ENCODE measurements around the gene C2orf92. TPM values are rescaled to one million over a fixed set of nuclear protein-coding genes. Genes with fewer than 3 reads are reported as not detected.

C2orf92 gene
- total RNA-seq, 1 donor from 2014 or later, result 21.8 TPM

- Mint-ChIP-seq H3K4me3 (ENCODE audit: low read depth) (no peak overlapping the region), H3K27me3 (ENCODE audit: low read depth) (no peaks in the 10 kb centered on the region), H3K27ac (peak overlapping the region; percentile 55), H3K36me3 (ENCODE audit: low read depth) (peaks cover 67% of the 10 kb centered on the region), H3K9me3 (no peaks in the 10 kb centered on the region), H3K4me1 (ENCODE audit: low read depth) (peaks cover 18% of the 10 kb centered on the region)
- DNase-seq (ENCODE audit: low spot score), result no peak
- intact Hi-C loops (cut with micrococcal nuclease), result no loop called here
These were observed 15.2 kb upstream of the C2orf92 start for GRCh38 chr2:97654309-97654708.

DNA sequence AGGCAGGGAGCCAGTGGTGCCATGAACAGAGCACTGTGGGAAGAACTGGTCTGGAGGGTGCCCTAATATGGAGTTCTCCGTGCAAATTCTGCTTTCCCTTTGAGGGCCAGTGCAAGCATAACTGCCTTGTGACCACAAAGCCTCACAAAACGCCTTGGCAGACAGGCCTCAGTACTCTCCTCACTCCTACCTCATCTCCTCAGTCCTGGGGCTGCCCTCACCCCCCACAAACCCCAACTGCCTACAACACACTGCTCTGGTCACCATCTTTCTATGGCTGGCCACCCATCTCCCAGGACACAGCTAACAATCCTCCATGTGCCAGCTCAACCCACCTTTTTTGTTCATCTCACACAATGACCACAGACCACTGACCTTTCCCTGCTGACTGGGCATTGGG lies 14.7 kb upstream of the C2orf92 start:
- no peaks in the 10 kb centered on the region for H3K9me3 Mint-ChIP-seq
- peaks cover 18% of the 10 kb centered on the region for H3K4me1 Mint-ChIP-seq (ENCODE audit: low read depth)

GRCh38 chr2:97656129-97656755 lies 13.3 kb upstream of the C2orf92 start:
- Mint-ChIP-seq H3K4me3 (ENCODE audit: low read depth) (no peak overlapping the region), H3K36me3 (ENCODE audit: low read depth) (peaks cover 68% of the 10 kb centered on the region), H3K27me3 (ENCODE audit: low read depth) (no peaks in the 10 kb centered on the region), H3K4me1 (ENCODE audit: low read depth) (peaks cover 24% of the 10 kb centered on the region), H3K27ac (no peak overlapping the region), H3K9me3 (no peaks in the 10 kb centered on the region)
- intact Hi-C loops (cut with micrococcal nuclease), result no loop called here
- no peak for DNase-seq (ENCODE audit: low spot score)

More for the DNA sequence above, 14.7 kb upstream of the C2orf92 start:
- no peak for DNase-seq (ENCODE audit: low spot score)
- Mint-ChIP-seq H3K27me3 (ENCODE audit: low read depth) (no peaks in the 10 kb centered on the region), H3K27ac (peak overlapping the region; percentile 55), H3K36me3 (ENCODE audit: low read depth) (peaks cover 65% of the 10 kb centered on the region), H3K4me3 (ENCODE audit: low read depth) (no peak overlapping the region)
- intact Hi-C loops (cut with micrococcal nuclease), result no loop called here

GRCh38 chr2:97656905-97657587 lies 12.5 kb upstream of the C2orf92 start:
- H3K9me3 Mint-ChIP-seq, result no peaks in the 10 kb centered on the region
- no peak overlapping the region for H3K4me3 Mint-ChIP-seq (ENCODE audit: low read depth)
- H3K27ac Mint-ChIP-seq, result no peak overlapping the region
- H3K36me3 Mint-ChIP-seq (ENCODE audit: low read depth), result peaks cover 76% of the 10 kb centered on the region
- intact Hi-C loops (cut with micrococcal nuclease), result no loop called here
- H3K4me1 Mint-ChIP-seq (ENCODE audit: low read depth), result peaks cover 32% of the 10 kb centered on the region
- no peaks in the 10 kb centered on the region for H3K27me3 Mint-ChIP-seq (ENCODE audit: low read depth)
- DNase-seq (ENCODE audit: low spot score), result no peak

GRCh38 chr2:97657986-97658690 lies 11.4 kb upstream of the C2orf92 start:
- Mint-ChIP-seq H3K36me3 (ENCODE audit: low read depth) (peaks cover 78% of the 10 kb centered on the region), H3K4me1 (ENCODE audit: low read depth) (peaks cover 40% of the 10 kb centered on the region), H3K9me3 (no peaks in the 10 kb centered on the region), H3K27me3 (ENCODE audit: low read depth) (no peaks in the 10 kb centered on the region), H3K27ac (no peak overlapping the region), H3K4me3 (ENCODE audit: low read depth) (no peak overlapping the region)
- intact Hi-C loops (cut with micrococcal nuclease), result no loop called here
- DNase-seq (ENCODE audit: low spot score), result no peak

GRCh38 chr2:97658691-97659157 lies 10.8 kb upstream of the C2orf92 start:
- Mint-ChIP-seq H3K27me3 (ENCODE audit: low read depth) (no peaks in the 10 kb centered on the region), H3K4me1 (ENCODE audit: low read depth) (peaks cover 38% of the 10 kb centered on the region), H3K27ac (no peak overlapping the region), H3K9me3 (no peaks in the 10 kb centered on the region), H3K4me3 (ENCODE audit: low read depth) (no peak overlapping the region), H3K36me3 (ENCODE audit: low read depth) (peaks cover 72% of the 10 kb centered on the region)
- no peak for DNase-seq (ENCODE audit: low spot score)
- intact Hi-C loops (cut with micrococcal nuclease), result no loop called here

DNA sequence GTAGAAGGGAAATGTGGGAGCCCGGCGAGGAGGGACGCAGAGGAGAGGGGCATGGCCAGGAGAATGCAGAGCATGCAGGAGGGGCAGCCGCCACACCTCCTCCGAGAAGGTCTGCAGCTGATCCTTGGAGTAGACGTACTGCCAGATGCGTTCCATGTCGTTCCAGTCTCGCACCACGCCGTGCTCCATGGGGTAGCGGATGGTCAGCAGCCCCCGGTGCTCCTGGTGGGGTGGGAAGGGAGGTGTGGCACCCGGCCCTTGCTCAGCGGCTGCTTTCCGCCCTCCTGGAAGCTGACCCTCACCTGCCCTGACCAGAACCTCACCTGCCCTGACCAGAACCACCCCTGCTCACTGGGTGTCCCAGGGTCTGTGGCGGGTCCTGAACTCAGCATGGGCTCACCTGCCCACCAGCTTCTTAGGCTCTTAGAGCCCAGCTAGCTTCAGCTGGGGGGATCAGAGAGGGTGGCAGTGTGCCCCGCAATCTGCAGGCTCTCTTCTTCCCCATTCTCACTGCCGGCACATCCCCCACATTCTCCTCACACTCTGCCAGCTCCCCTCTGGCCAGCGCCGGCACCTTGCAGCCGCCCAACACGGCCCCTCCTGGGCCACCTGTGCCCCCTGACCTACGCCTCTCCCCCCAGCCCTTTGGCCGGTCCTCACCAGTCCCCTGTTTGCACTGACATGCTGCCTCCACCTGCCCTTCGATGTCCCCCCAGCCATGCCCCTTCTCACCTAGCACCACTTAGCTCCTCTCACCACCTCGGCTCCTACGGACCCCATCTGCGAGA lies 10.1 kb upstream of the C2orf92 start:
- Mint-ChIP-seq H3K27me3 (ENCODE audit: low read depth) (no peaks in the 10 kb centered on the region), H3K9me3 (no peaks in the 10 kb centered on the region), H3K36me3 (ENCODE audit: low read depth) (peaks cover 65% of the 10 kb centered on the region)

DNA sequence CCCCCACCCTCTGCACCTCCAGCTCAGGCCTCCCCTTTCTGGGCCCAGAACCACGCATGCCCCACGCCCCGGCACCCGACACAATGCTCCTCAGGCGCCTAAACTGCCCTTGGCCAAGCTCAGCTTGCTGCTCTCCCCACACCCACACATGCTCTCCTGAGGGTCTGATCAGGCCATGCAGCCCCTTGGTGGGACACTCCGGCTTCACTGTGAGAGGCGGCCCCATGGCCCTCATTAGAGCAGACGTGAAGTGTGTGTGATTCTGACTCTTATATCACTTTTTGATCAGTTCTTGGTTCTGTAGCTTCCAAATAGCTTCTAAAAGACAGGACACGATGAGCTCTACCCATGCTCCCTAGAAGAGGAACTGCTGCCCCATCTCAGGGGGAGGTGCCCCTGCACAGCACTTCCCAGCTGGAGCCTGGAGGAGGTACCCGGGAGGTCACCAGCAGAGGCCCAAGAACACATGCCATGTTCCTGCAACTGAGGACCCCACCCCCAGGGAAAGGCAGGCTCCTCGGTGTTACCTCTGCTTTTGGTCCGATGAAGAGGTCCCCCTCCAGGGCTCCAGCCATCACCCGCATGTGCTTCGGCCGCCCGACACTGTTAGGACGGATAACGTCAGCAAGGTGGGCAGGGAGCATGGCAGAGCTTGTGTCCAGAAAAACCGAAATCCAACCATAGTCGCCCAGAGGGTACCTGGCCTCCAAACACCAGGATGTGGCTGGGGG lies 9.3 kb upstream of the C2orf92 start:
- Mint-ChIP-seq H3K27me3 (ENCODE audit: low read depth) (no peaks in the 10 kb centered on the region), H3K27ac (no peak overlapping the region), H3K4me3 (ENCODE audit: low read depth) (no peak overlapping the region), H3K36me3 (ENCODE audit: low read depth) (peaks cover 57% of the 10 kb centered on the region), H3K4me1 (ENCODE audit: low read depth) (peaks cover 30% of the 10 kb centered on the region), H3K9me3 (no peaks in the 10 kb centered on the region)
- DNase-seq (ENCODE audit: low spot score), result no peak
- intact Hi-C loops (cut with micrococcal nuclease), result loop anchor here (5.0 kb wide), 2 partner anchors 352 to 1513 kb away; partner anchors contain the start of gene DUSP2

More for the DNA sequence above, 10.1 kb upstream of the C2orf92 start:
- intact Hi-C loops (cut with micrococcal nuclease), result loop anchor here (5.0 kb wide), 2 partner anchors 353 to 1512 kb away; partner anchors contain the start of gene DUSP2
- Mint-ChIP-seq H3K4me1 (ENCODE audit: low read depth) (peaks cover 32% of the 10 kb centered on the region), H3K4me3 (ENCODE audit: low read depth) (no peak overlapping the region), H3K27ac (no peak overlapping the region)
- no peak for DNase-seq (ENCODE audit: low spot score)

- Mint-ChIP-seq H3K27me3 (ENCODE audit: low read depth) (no peaks in the 10 kb centered on the region), H3K9me3 (no peaks in the 10 kb centered on the region), H3K27ac (peak overlapping the region; percentile 98), H3K4me1 (ENCODE audit: low read depth) (peaks cover 28% of the 10 kb centered on the region), H3K36me3 (ENCODE audit: low read depth) (peaks cover 53% of the 10 kb centered on the region), H3K4me3 (ENCODE audit: low read depth) (no peak overlapping the region)
- intact Hi-C loops (cut with micrococcal nuclease), result loop anchor here (5.0 kb wide), 2 partner anchors 351 to 1514 kb away; partner anchors contain the start of gene DUSP2
- DNase-seq (ENCODE audit: low spot score), result no peak
These were observed 8.6 kb upstream of the C2orf92 start for GRCh38 chr2:97660775-97661389.

- no peak for DNase-seq (ENCODE audit: low spot score)
- H3K4me3 Mint-ChIP-seq (ENCODE audit: low read depth), result peak overlapping the region; percentile 92
- H3K36me3 Mint-ChIP-seq (ENCODE audit: low read depth), result peaks cover 46% of the 10 kb centered on the region
- H3K27ac Mint-ChIP-seq, result peak overlapping the region; percentile 98
- peaks cover 28% of the 10 kb centered on the region for H3K4me1 Mint-ChIP-seq (ENCODE audit: low read depth)
- no peaks in the 10 kb centered on the region for H3K9me3 Mint-ChIP-seq
- intact Hi-C loops (cut with micrococcal nuclease), result loop anchor here (1.0 to 5.0 kb wide), 3 partner anchors 83 to 1515 kb away; partner anchors contain the start of gene DUSP2
- H3K27me3 Mint-ChIP-seq (ENCODE audit: low read depth), result no peaks in the 10 kb centered on the region
These were observed 7.6 kb upstream of the C2orf92 start for GRCh38 chr2:97661927-97662326.

- intact Hi-C loops (cut with micrococcal nuclease), result loop anchor here (1.0 to 5.0 kb wide), 3 partner anchors 83 to 1515 kb away; partner anchors contain the start of gene DUSP2
- H3K27me3 Mint-ChIP-seq (ENCODE audit: low read depth), result no peaks in the 10 kb centered on the region
- peak overlapping the region; percentile 92 for H3K4me3 Mint-ChIP-seq (ENCODE audit: low read depth)
- peak overlapping the region; percentile 98 for H3K27ac Mint-ChIP-seq
- no peaks in the 10 kb centered on the region for H3K9me3 Mint-ChIP-seq
- peaks cover 28% of the 10 kb centered on the region for H3K4me1 Mint-ChIP-seq (ENCODE audit: low read depth)
- DNase-seq (ENCODE audit: low spot score), result no peak
- peaks cover 41% of the 10 kb centered on the region for H3K36me3 Mint-ChIP-seq (ENCODE audit: low read depth)
These were observed 7.1 kb upstream of the C2orf92 start for GRCh38 chr2:97662386-97662894.

Data from activated T-helper 2 cell treated with anti-CD3 and anti-CD28 coated beads, Interferon-gamma antibody, Interleukin-2, Interleukin-4, amounts not matched to agents 10 μg/mL and 5 μg/mL and 100 μg/mL, durations not matched to agents 14 hours and 24 hours and 36 hours (primary cell).